Measurements from ENCODE around the gene FGFBP2.

- TF ChIP-seq POLR2AphosphoS5 (IDR thresholded peaks at IDR 0.05; ENCODE audit: low read depth, low read length) (no peak), POLR2A (IDR thresholded peaks at IDR 0.05; ENCODE audit: low read depth, low read length) (no peak)
Observed at GRCh38 chr4:15951781-15952180, 11.2 kb downstream of the FGFBP2 start.
